GM12891 (cell line): ENCODE data around the gene FN3KRP.

Source experiments
- PAX5 ChIP-seq: IDR thresholded peaks from 2 replicates; pipeline ENCODE4 v1.6.1; 2011; ENCODE audit warnings: low read length, moderate library complexity, mild to moderate bottlenecking; ENCODE audit not compliant: insufficient read depth, severe bottlenecking
- POLR2A ChIP-seq: IDR thresholded peaks from 2 replicates; pipeline ENCODE4 v1.6.1; 2011; ENCODE audit warnings: low read depth, low read length, control low read depth
- POLR2AphosphoS5 ChIP-seq: IDR thresholded peaks from 2 replicates; pipeline ENCODE4 v1.6.1; 2011; ENCODE audit warnings: low read depth, low read length, control low read depth
- POU2F2 ChIP-seq: IDR thresholded peaks from 2 replicates; pipeline ENCODE4 v1.6.1; 2011; ENCODE audit warnings: low read depth, mild to moderate bottlenecking, control low read depth, low read length, moderate library complexity
- SPI1 ChIP-seq: IDR thresholded peaks from 2 replicates; pipeline ENCODE4 v1.6.1; 2011; ENCODE audit warnings: low read depth, low read length, control low read depth
- TAF1 ChIP-seq: IDR thresholded peaks from 2 replicates; pipeline ENCODE4 v1.6.1; 2011; ENCODE audit warnings: low read depth, low read length, control low read depth

- no peak for TF ChIP-seq POLR2A
- no peak for TF ChIP-seq TAF1
- TF ChIP-seq SPI1 = no peak
- TF ChIP-seq PAX5 = no peak
- no peak for TF ChIP-seq POLR2AphosphoS5
- no peak for TF ChIP-seq POU2F2
These were observed 18.2 kb upstream of the FN3KRP start, which contains the start of gene RAB40B for GRCh38 chr17:82698065-82698973.
